Cardiac fibroblast (primary cell): ENCODE measurements around the gene TENM4.

Experiments
- DNase-seq, 2 donors: peaks; one replicate each; pipeline versions ENCODE4 v3.0.0 to v3.0.0-alpha.2; 2010; ENCODE audit warnings: low read depth in 2 of 2
- H3K4me3 ChIP-seq, 2 donors: replicated peaks in 1 of 2; 1 replicate in 1 of 2; 2 replicates in 1 of 2; pipeline ENCODE4 v1.5.1; 2011; ENCODE audit warnings: low read depth in 2 of 2, low read length in 2 of 2, mild to moderate bottlenecking in 2 of 2, moderate library complexity in 1 of 2
- TF ChIP-seq, protein P1 (sequence below): IDR thresholded peaks from one replicate; pipeline ENCODE4 v1.5.1; 2011; ENCODE audit warnings: low read depth, mild to moderate bottlenecking, low read length, inconsistent platforms

The TENM4 gene

DNA sequence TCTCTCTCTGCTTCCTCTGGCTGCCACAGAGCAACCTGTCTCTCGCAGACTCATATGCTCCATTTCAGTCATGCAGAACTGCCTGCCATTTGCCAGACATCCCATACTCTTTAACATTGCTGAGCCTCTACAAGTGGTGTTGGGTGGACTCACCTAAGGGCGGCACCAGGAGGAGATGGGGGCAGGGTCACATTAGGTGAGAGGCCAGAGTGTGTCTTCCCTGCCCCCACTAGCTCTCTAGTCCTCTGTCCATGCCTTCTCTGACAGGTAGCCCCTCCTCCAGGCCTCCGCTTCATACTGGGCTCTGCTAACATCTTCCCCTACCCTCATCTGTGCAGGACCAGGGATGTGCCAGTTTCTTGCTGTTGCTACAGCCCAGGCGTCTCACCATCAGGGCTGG lies 366.3 kb downstream of the TENM4 start:
- DNase-seq = no peak
- no peak overlapping the region for H3K4me3 ChIP-seq
- TF ChIP-seq, protein P1, sequence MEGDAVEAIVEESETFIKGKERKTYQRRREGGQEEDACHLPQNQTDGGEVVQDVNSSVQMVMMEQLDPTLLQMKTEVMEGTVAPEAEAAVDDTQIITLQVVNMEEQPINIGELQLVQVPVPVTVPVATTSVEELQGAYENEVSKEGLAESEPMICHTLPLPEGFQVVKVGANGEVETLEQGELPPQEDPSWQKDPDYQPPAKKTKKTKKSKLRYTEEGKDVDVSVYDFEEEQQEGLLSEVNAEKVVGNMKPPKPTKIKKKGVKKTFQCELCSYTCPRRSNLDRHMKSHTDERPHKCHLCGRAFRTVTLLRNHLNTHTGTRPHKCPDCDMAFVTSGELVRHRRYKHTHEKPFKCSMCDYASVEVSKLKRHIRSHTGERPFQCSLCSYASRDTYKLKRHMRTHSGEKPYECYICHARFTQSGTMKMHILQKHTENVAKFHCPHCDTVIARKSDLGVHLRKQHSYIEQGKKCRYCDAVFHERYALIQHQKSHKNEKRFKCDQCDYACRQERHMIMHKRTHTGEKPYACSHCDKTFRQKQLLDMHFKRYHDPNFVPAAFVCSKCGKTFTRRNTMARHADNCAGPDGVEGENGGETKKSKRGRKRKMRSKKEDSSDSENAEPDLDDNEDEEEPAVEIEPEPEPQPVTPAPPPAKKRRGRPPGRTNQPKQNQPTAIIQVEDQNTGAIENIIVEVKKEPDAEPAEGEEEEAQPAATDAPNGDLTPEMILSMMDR = no peak

DNA sequence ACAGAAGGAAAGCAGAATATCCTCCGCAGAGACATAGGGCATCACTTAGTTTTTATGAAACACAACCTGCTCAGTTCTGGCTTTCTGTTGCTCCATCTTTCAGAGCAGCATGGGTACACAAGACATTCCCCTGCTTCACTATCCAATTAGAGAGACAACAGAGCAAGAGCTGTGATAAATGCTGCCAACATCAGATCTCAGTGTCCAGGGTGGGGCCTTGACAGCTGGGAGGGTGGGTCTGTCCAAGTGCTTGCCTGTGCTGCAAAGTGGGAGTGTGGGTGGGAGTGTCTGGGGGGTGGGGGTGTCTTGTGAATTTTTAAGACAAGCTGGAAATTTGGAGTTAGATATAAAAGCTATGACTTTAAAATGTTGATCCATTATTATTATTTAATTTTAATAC lies 369.6 kb downstream of the TENM4 start:
- TF ChIP-seq, protein P1 = no peak
- no peak overlapping the region for H3K4me3 ChIP-seq
- DNase-seq = no peak

DNA sequence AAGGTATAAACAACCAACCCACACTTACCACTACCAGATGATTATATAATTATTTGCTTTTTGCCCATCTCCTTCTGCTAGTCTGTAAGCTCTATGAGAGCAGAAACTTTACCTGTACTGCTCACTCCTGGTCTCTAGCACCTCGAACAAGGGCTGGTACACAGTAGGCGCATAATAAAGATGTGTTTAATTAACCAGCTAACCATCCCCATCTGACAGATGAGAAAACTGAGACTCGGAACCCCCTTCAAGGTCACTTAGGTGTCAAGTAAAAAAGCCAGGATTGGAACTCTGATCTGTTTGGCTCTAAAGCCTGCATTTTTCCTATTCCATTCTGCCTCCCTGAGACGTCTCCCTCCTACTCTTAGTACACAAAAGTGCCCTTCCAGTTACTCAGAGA lies 370.3 kb downstream of the TENM4 start:
- no peak overlapping the region for H3K4me3 ChIP-seq
- TF ChIP-seq, protein P1 = no peak
- DNase-seq = no peak

DNA sequence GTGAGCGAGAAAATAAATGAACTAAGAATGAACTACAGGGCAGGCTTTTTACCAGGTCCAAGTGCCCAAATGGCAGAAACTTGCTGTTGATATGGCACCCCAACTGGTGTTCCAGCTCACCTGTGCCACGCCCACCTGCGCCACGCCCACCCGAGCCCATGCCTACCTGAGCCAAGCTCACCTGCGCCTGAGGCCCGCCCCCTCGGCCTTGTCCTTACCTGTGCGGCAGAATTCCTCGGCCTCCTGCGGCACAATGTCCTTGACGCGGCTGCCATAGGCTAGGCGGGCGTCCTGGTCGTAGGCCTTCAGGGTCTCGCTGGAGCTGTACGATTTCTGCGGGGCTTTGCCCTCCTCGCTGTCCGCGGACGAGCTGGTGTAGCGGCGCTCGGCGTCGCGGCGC lies 371.3 kb downstream of the TENM4 start:
- DNase-seq = no peak
- no peak overlapping the region for H3K4me3 ChIP-seq
- TF ChIP-seq, protein P1 = no peak

DNA sequence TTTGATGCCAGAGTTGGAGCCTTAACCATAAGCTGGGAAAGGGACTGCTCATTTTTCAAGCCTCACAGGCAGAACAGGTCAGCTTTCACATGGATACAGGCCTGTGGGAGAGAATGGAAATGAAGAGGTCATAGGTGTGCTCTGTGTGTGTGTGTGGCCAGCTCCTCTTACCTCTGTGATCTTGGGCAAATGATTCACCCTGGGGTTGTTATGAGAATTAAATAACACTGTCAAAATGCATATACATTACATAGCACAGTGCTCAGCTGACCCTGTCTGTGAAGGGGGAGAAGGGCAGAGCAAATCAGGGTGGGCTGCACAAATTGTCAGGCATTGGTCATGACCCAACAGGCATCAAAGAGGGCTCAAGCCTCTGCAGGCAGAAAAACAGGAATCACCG lies 372.5 kb downstream of the TENM4 start:
- DNase-seq = no peak
- H3K4me3 ChIP-seq = no peak overlapping the region
- TF ChIP-seq, protein P1 = no peak

DNA sequence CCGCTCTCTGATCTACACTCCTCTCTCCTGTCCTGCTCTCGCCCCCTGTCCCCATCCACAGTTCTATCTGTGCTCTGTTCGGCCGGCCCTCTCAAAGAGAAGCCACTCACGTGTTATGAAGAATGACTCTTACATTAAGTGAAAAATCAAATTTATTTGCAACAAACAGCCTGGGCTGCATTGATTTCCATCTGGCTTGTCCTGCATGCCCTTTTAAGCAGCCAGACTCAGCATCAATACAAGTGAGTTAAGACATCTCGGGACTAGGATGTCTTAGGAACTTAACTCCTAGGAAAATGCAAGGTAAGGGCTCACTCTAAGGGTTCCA lies 373.5 kb downstream of the TENM4 start:
- TF ChIP-seq, protein P1 = no peak
- DNase-seq = no peak
- no peak overlapping the region for H3K4me3 ChIP-seq
